Astrocyte (in vitro differentiated cells and primary cell): ENCODE results near the gene CNKSR3.

Experiments used
- CTCF ChIP-seq: IDR thresholded peaks from 2 replicates; pipeline ENCODE4 v1.5.1; 2011; ENCODE audit warnings: low read depth, mild to moderate bottlenecking, inconsistent platforms, low read length, moderate library complexity; ENCODE audit not compliant: insufficient read depth
- EZH2 ChIP-seq: IDR thresholded peaks from 2 replicates; pipeline ENCODE4 v1.6.1; 2012; ENCODE audit warnings: mild to moderate bottlenecking, low read length, inconsistent platforms; ENCODE audit not compliant: insufficient read depth

GRCh38 chr6:154412106-154412820, 98.2 kb downstream of the CNKSR3 start:
- TF ChIP-seq CTCF (no peak), EZH2 (no peak)
